Neural crest cell (in vitro differentiated cells): ENCODE data around the gene FAM219A. TPM values are rescaled to one million over a fixed set of nuclear protein-coding genes. Genes with fewer than 3 reads are reported as not detected.

Experiments
- DNase-seq: peaks from one replicate; pipeline ENCODE4 v3.0.0; 2021; ENCODE audit warnings: low read depth, mixed read lengths, low spot score
- H3K27ac Mint-ChIP-seq: one replicate; pipeline ENCODE4 v1.8.0; 2021; ENCODE audit warnings: mild to moderate bottlenecking, mixed read lengths; ENCODE audit not compliant: unreplicated experiment
- H3K27me3 Mint-ChIP-seq: 2 replicates; pipeline ENCODE4 v1.8.0; 2021; ENCODE audit warnings: low read depth, mild to moderate bottlenecking, mixed read lengths
- H3K36me3 Mint-ChIP-seq: 2 replicates; pipeline ENCODE4 v1.8.0; 2021; ENCODE audit warnings: low read depth, mild to moderate bottlenecking, mixed read lengths
- H3K4me1 Mint-ChIP-seq: 2 replicates; pipeline ENCODE4 v1.8.0; 2021; ENCODE audit warnings: mixed read lengths
- H3K4me3 Mint-ChIP-seq: one replicate; pipeline ENCODE4 v1.8.0; 2021; ENCODE audit warnings: mild to moderate bottlenecking, mixed read lengths
- H3K9me3 Mint-ChIP-seq: 2 replicates; pipeline ENCODE4 v1.8.0; 2021; ENCODE audit warnings: mixed read lengths
- total RNA-seq: library from RNA; stranded (reverse); gene quantifications from 2 replicates; pipeline ENCODE4 v1.2.1, GENCODE V29; 2021
- TF ChIP-seq, protein P1 (sequence below): fragments of 200-600 bp; sonication (generic); conservative IDR thresholded peaks from 2 replicates; pipeline ENCODE4 v1.5.0; 2021; ENCODE audit warnings: antibody characterized with exemption, mild to moderate bottlenecking

FAM219A gene
- total RNA-seq, 1 donor from 2014 or later = 20.9 TPM

- Mint-ChIP-seq H3K4me1 (peaks cover 13% of the 10 kb centered on the region), H3K27me3 (peaks cover 44% of the 10 kb centered on the region), H3K4me3 (no peak overlapping the region), H3K36me3 (no peaks in the 10 kb centered on the region), H3K9me3 (no peaks in the 10 kb centered on the region), H3K27ac (no peak overlapping the region)
- no peak for DNase-seq
- TF ChIP-seq, protein P1, sequence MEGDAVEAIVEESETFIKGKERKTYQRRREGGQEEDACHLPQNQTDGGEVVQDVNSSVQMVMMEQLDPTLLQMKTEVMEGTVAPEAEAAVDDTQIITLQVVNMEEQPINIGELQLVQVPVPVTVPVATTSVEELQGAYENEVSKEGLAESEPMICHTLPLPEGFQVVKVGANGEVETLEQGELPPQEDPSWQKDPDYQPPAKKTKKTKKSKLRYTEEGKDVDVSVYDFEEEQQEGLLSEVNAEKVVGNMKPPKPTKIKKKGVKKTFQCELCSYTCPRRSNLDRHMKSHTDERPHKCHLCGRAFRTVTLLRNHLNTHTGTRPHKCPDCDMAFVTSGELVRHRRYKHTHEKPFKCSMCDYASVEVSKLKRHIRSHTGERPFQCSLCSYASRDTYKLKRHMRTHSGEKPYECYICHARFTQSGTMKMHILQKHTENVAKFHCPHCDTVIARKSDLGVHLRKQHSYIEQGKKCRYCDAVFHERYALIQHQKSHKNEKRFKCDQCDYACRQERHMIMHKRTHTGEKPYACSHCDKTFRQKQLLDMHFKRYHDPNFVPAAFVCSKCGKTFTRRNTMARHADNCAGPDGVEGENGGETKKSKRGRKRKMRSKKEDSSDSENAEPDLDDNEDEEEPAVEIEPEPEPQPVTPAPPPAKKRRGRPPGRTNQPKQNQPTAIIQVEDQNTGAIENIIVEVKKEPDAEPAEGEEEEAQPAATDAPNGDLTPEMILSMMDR = no peak
These were observed 45.0 kb upstream of the FAM219A start for GRCh38 chr9:34503406-34503805.

DNA sequence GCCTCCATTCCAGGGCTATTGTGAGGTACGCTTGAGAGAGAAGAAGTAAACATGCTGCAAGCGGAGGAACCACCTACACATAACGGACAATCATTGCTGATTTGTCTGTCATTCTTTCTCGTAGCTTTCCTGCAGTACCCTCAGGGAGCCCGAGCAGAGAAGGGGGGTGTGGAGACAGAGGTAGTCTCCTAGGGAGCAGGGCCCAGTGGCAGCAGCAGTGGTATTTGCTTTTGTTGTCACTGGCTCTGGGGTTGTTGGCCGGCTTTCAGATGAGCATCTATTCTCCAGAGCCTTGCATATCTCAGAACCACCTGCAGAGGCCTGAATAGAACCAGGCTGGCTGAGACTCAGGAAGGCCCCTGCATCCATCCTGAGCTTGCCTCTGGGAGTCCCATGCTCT lies 44.5 kb upstream of the FAM219A start:
- peaks cover 45% of the 10 kb centered on the region for H3K27me3 Mint-ChIP-seq
- no peaks in the 10 kb centered on the region for H3K36me3 Mint-ChIP-seq
- H3K27ac Mint-ChIP-seq = no peak overlapping the region
- H3K4me1 Mint-ChIP-seq = peaks cover 15% of the 10 kb centered on the region
- H3K4me3 Mint-ChIP-seq = no peak overlapping the region
- H3K9me3 Mint-ChIP-seq = no peaks in the 10 kb centered on the region
- TF ChIP-seq, protein P1 = no peak
- DNase-seq = no peak

DNA sequence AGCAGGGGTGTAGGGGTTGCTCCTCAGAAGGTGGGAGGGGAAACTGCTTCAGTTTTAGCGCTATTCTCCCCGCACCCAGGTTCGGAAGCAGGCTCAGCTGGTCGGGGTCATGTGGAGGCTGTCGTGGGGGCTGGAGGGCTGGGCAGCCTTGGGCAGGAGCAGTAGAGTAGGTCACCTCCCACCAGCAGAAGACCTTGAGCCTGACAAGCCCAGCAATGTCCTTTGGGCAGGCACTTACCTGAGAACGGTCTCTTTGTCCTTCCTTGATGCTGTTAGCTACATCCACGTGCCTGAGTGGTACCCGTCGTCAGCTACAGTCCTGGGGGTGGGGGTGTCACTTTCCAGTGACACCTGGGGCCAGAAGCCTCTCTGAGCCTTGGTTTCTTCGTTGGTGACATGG lies 44.1 kb upstream of the FAM219A start:
- TF ChIP-seq, protein P1 = no peak
- Mint-ChIP-seq H3K4me3 (no peak overlapping the region), H3K36me3 (no peaks in the 10 kb centered on the region), H3K27ac (no peak overlapping the region), H3K4me1 (peaks cover 19% of the 10 kb centered on the region), H3K27me3 (peaks cover 48% of the 10 kb centered on the region), H3K9me3 (no peaks in the 10 kb centered on the region)
- no peak for DNase-seq

DNA sequence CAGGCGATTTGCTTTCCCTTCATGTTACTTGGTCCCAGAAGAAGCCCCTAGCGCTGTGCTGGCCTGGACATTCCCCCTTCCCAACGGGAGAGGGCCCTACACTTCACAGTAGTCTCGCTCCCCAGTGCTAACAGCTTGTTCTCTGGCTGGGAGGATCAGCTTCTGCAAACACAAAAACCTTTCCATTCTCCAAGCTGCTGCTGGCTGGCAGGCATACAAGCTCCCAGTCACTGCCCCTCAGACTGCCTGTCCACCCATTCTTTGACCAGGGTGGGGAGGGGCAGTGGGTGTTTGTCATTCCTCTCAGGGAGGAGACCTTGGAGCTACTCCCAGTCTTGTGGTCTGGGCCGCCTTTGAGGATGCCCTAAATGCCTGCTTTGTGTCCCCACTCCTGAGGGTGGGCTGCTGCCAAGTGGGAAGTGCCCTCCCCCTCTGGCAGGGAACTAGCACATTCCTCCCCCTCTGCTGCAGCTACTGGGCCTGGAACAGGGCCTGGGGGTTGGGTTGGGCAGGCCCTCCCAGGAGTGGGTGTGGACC lies 43.6 kb upstream of the FAM219A start:
- H3K27ac Mint-ChIP-seq = no peak overlapping the region
- peaks cover 46% of the 10 kb centered on the region for H3K27me3 Mint-ChIP-seq
- H3K9me3 Mint-ChIP-seq = no peaks in the 10 kb centered on the region
- H3K36me3 Mint-ChIP-seq = no peaks in the 10 kb centered on the region
- peaks cover 21% of the 10 kb centered on the region for H3K4me1 Mint-ChIP-seq
- H3K4me3 Mint-ChIP-seq = no peak overlapping the region
- DNase-seq = no peak
- TF ChIP-seq, protein P1 = no peak

- Mint-ChIP-seq H3K36me3 (no peaks in the 10 kb centered on the region), H3K9me3 (no peaks in the 10 kb centered on the region), H3K27me3 (peaks cover 44% of the 10 kb centered on the region), H3K4me1 (peaks cover 21% of the 10 kb centered on the region), H3K27ac (no peak overlapping the region), H3K4me3 (no peak overlapping the region)
- TF ChIP-seq, protein P1 = no peak
- no peak for DNase-seq
These were observed 43.0 kb upstream of the FAM219A start for GRCh38 chr9:34501372-34501771.
